SU-DHL-6 (cell line): ENCODE results near the gene PAPOLB.

ENCODE experiments used
- H2AFZ ChIP-seq: fragments of 200-600 bp; sonication (generic); 2 replicates; pipeline ENCODE4 v1.6.1; 2014; ENCODE audit warnings: low read depth, mild to moderate bottlenecking, moderate library complexity, mixed read lengths, antibody characterized with exemption, low read length; ENCODE audit not compliant: severe bottlenecking
- H3F3A ChIP-seq: fragments of 200-600 bp; shearing (Covaris generic); 2 replicates; pipeline ENCODE4 v1.6.0; 2016; ENCODE audit warnings: antibody characterized with exemption, mild to moderate bottlenecking; ENCODE audit not compliant: insufficient read depth
- H3K27ac ChIP-seq: fragments of 200-600 bp; sonication (generic); 2 replicates; pipeline ENCODE4 v1.5.1; 2016; ENCODE audit warnings: low read depth, mild to moderate bottlenecking, low read length, moderate library complexity, mixed read lengths
- H3K27me3 ChIP-seq: fragments of 200-600 bp; sonication (generic), shearing (Covaris generic); 2 replicates; pipeline ENCODE4 v1.6.0; 2014; ENCODE audit warnings: mild to moderate bottlenecking, low read length
- H3K36me3 ChIP-seq: fragments of 200-600 bp; sonication (generic); 2 replicates; pipeline ENCODE4 v1.6.1; 2014; ENCODE audit warnings: mild to moderate bottlenecking, low read length, mixed read lengths
- H3K4me2 ChIP-seq: fragments of 300-600, 200-600 bp; shearing (Covaris generic), sonication (generic); 2 replicates; pipeline ENCODE4 v1.6.0; 2014; ENCODE audit warnings: low read length, low read depth, mild to moderate bottlenecking; ENCODE audit not compliant: poor library complexity, severe bottlenecking
- H3K4me3 ChIP-seq: fragments of 200-600 bp; sonication (generic); 2 replicates; pipeline ENCODE4 v1.5.1; 2014; ENCODE audit warnings: antibody characterized with exemption, low read length, mild to moderate bottlenecking, mixed read lengths; ENCODE audit not compliant: insufficient read depth, poor library complexity, severe bottlenecking
- H3K79me2 ChIP-seq: fragments of 200-600 bp; sonication (generic); 2 replicates; pipeline ENCODE4 v1.6.1; 2014; ENCODE audit warnings: mild to moderate bottlenecking, low read length, moderate library complexity; ENCODE audit not compliant: insufficient read depth
- H3K9ac ChIP-seq: fragments of 200-600 bp; sonication (generic); 2 replicates; pipeline ENCODE4 v1.7.0; 2014; ENCODE audit warnings: mild to moderate bottlenecking, low read length
- H3K9me2 ChIP-seq: fragments of 200-600 bp; sonication (generic); replicated peaks from 2 replicates; pipeline ENCODE4 v1.6.1; 2014; ENCODE audit warnings: low read length; ENCODE audit not compliant: insufficient read depth
- H3K9me3 ChIP-seq: fragments of 200-600 bp; sonication (generic); 2 replicates; pipeline ENCODE4 v1.6.1; 2014; ENCODE audit warnings: low read length, mixed read lengths; ENCODE audit not compliant: insufficient read depth
- H4K20me1 ChIP-seq: fragments of 200-600 bp; sonication (generic); 2 replicates; pipeline ENCODE4 v1.6.1; 2014; ENCODE audit warnings: low read depth, mild to moderate bottlenecking, antibody characterized with exemption, low read length, moderate library complexity, mixed read lengths
- CTCF ChIP-seq: fragments of 200-600 bp; sonication (generic); IDR thresholded peaks from one replicate; pipeline ENCODE4 v1.5.1; 2017; ENCODE audit warnings: antibody characterized with exemption, mild to moderate bottlenecking, low read length, moderate library complexity; ENCODE audit not compliant: insufficient read depth, poor library complexity, severe bottlenecking
- EZH2phosphoT487 ChIP-seq: fragments of 200-600 bp; sonication (generic), shearing (Covaris generic); conservative IDR thresholded peaks from 2 replicates; pipeline ENCODE4 v1.6.1; 2018; ENCODE audit warnings: mild to moderate bottlenecking, antibody characterized with exemption, low read length, moderate library complexity, mixed read lengths

The PAPOLB gene

GRCh38 chr7:4837803-4838625 is 23.8 kb downstream of the PAPOLB start:
- Histone ChIP-seq H3K79me2 (no peaks in the 10 kb centered on the region), H3K4me2 (no peak overlapping the region), H3K36me3 (no peaks in the 10 kb centered on the region), H2AFZ (no peak overlapping the region), H3K9ac (no peak overlapping the region), H3K4me3 (no peak overlapping the region), H3F3A (no peaks in the 10 kb centered on the region), H4K20me1 (no peaks in the 10 kb centered on the region), H3K27ac (no peak overlapping the region), H3K9me3 (no peaks in the 10 kb centered on the region), H3K9me2 (no peaks in the 10 kb centered on the region), H3K27me3 (no peaks in the 10 kb centered on the region)
- TF ChIP-seq EZH2phosphoT487, result no peak
- no peak for TF ChIP-seq CTCF

- Histone ChIP-seq H3K27ac (no peak overlapping the region), H3K27me3 (no peaks in the 10 kb centered on the region), H3K36me3 (no peaks in the 10 kb centered on the region), H4K20me1 (no peaks in the 10 kb centered on the region), H3K9ac (no peak overlapping the region), H3K79me2 (no peaks in the 10 kb centered on the region), H3K9me2 (no peaks in the 10 kb centered on the region), H3K9me3 (no peaks in the 10 kb centered on the region), H2AFZ (no peak overlapping the region), H3K4me2 (no peak overlapping the region), H3K4me3 (no peak overlapping the region), H3F3A (no peaks in the 10 kb centered on the region)
- no peak for TF ChIP-seq CTCF
These were observed 24.6 kb downstream of the PAPOLB start for GRCh38 chr7:4837041-4837802.

- no peaks in the 10 kb centered on the region for H3K9me3 ChIP-seq
- no peak overlapping the region for H2AFZ ChIP-seq
- no peaks in the 10 kb centered on the region for H4K20me1 ChIP-seq
- H3K36me3 ChIP-seq, result no peaks in the 10 kb centered on the region
- H3K79me2 ChIP-seq, result no peaks in the 10 kb centered on the region
- no peaks in the 10 kb centered on the region for H3K9me2 ChIP-seq
- H3K4me3 ChIP-seq, result no peak overlapping the region
- no peak overlapping the region for H3K4me2 ChIP-seq
- no peak overlapping the region for H3K9ac ChIP-seq
- TF ChIP-seq EZH2phosphoT487 (no peak), CTCF (no peak)
- no peaks in the 10 kb centered on the region for H3F3A ChIP-seq
- no peak overlapping the region for H3K27ac ChIP-seq
- no peaks in the 10 kb centered on the region for H3K27me3 ChIP-seq
These were observed 25.6 kb downstream of the PAPOLB start for GRCh38 chr7:4836206-4836661.
